ENCODE measurements around the gene ZFHX2.

ZFHX2 gene

GRCh38 chr14:23514644-23514957 lies 37.0 kb downstream of the ZFHX2 start:
- no peak for DNase-seq

GRCh38 chr14:23513818-23514643 lies 37.5 kb downstream of the ZFHX2 start:
- no peak for DNase-seq

- DNase-seq, result no peak
Observed at GRCh38 chr14:23513005-23513817, 38.4 kb downstream of the ZFHX2 start.

DNA sequence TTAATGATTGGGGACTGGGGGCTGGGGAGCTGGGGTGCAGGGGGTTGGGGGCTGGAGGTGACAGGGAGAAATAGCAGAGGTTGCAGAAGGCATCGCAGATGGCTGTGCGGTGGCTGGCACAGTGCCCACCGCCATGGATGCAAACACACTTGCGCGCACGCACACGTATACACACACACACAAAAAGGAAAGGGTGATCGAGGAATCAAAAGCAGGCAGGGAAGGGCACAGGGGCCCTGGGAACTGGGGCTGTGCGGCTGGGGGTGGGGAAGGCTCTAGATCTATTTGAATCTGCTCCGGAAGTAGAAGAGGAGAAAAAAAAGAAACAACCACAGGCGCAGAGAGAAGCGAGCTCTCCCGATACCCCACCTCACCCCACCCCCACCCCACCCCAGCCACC lies 39.4 kb downstream of the ZFHX2 start:
- no peak for DNase-seq

DNA sequence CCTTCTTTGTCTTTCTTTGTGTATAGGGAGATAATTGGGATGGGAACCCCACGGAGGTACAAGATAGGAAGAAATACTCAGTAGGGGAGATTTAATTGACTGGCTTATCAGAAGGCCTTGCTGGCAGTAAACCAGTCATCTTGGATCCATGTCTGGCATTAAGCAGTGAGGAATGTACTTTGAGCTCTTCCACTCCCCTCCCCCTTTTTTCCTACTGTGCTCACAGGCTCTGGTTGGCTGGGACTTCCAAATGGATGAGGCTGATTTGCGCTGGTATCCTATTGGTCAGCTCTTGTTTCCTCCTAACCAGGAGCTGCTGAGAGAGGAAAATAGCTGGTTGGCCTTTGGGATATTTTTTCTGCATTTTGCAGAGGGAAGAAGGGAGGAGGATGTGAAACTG lies 57.3 kb downstream of the ZFHX2 start:
- no peak for DNase-seq

- no peak for DNase-seq
Observed at GRCh38 chr14:23492618-23493272, 58.8 kb downstream of the ZFHX2 start.

DNA sequence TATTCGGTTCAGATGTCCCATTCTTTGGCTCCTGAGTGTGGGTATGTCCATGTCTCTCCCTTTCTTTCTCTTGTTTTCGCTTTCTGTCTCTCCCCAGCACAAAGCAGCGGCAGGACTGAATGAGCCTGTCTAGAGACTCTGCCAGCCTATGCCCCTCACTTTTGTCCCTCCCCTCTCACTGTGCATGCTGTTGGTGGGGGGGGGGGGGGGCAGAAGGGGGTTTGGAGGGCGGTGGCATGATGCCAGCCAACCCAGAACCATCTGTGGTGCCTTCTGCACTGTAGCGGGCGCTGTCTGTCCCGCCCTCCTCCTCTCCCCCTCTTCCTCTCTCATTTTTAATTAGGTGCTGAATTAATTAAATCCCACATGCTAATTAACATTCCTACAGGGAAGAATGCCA lies 64.3 kb downstream of the ZFHX2 start:
- DNase-seq, result no peak

- DNase-seq, result no peak
Observed at GRCh38 chr14:23486036-23486435, 65.5 kb downstream of the ZFHX2 start.

- no peak for DNase-seq
Observed at GRCh38 chr14:23485326-23485725, 66.2 kb downstream of the ZFHX2 start.

- no peak for DNase-seq
Observed at GRCh38 chr14:23483236-23483854, 68.2 kb downstream of the ZFHX2 start.

- DNase-seq, result no peak
Observed at GRCh38 chr14:23482823-23483148, 68.8 kb downstream of the ZFHX2 start.

- no peak for DNase-seq
Observed at GRCh38 chr14:23481979-23482822, 69.4 kb downstream of the ZFHX2 start.

DNA sequence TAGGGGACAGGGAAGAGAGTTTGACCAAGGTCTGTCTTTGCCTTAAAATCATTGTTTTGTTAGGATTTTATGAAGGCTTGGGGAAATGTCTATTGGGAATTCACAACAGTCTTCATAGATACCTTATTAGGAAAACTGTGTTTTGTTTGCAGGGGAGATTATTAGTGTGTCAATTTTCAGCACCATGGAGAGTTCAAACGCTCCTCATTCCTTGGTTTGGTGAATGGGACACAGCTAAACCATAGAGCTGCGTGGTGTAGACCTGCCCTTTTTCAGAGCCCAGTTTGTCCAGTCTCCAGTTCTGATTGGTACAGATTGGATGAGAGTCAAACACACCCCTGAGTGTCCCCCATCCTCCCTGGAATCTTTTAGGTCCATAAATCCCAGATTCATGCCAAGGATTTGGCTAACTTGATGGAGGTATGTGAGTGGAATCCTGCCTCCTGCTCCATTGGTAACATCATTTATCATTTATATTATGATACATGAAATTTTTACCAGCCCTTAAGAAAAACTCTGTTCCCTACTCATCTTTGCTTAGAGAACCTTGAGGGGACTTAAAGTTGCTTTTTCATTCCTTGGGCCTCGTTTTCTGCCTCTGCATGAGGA lies 70.1 kb downstream of the ZFHX2 start:
- DNase-seq, result no peak

- peak; percentile 80 for DNase-seq
Observed at GRCh38 chr14:23478109-23478759, 73.3 kb downstream of the ZFHX2 start.

GRCh38 chr14:23470947-23471346 lies 80.6 kb downstream of the ZFHX2 start:
- DNase-seq, result no peak
